Endometrial microvascular endothelial cells (primary cell): Measurements from ENCODE around the gene ARSG. TPM values are rescaled to one million over a fixed set of nuclear protein-coding genes. Genes with fewer than 3 reads are reported as not detected.

ENCODE experiments used
- in situ Hi-C: cut with HindIII; loops from 2 replicates; pipeline ENCODE4 v1.10.0; 2017; ENCODE audit warnings: low sequenced_read_pairs, low pct_unique_long_range_greater_than_20kb; ENCODE audit errors: inconsistent ontology term
- total RNA-seq: library from RNA; depleted of rRNA; stranded (reverse); fragments of >200 nt; gene quantifications from one replicate; pipeline ENCODE4 v1.2.3, GENCODE V29; 2015; ENCODE audit errors: inconsistent ontology term

The ARSG gene
- total RNA-seq, 1 donor from 2014 or later, result 4.7 TPM

DNA sequence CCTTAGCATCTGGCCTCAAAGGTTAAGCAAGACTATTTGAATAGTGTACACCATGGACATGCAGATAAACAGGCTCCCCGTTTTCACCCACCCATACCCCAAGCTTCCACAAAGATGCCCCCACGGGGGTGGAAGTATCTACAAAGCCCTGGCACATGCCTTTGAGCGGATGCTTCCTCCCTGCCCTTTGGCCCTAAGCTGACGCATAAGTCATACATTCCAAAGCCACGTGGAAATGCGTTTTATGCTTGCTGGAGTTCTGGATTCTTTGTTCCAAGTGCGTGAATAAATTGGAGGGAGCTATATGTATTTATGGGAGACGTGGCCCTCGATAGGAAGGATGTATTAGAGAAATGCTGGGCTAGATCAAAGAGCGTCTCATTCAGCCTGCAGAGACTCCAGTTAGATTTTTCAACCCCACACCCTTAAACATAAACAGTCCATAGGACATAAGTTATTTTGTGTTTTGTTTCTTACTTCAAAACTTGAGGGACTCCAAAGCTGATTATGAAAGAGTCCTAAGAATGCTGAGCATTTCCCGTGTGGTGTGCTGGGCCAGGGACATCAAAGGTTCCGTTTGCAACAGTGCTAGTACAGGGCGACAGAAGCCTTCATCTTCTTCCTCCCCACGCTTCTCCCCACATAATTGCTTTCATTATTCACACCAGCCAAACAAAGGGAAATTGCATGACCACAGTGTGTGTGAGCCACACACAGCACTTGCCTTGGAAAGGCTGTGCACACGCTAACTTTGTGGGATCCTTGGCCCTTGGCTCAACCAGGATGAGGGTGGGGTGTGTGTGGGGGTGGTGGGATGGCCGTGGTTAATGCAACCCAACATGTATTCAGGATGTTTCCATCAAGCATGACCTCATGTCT is 92.4 kb downstream of the ARSG start:
- in situ Hi-C loops, result no loop called here

DNA sequence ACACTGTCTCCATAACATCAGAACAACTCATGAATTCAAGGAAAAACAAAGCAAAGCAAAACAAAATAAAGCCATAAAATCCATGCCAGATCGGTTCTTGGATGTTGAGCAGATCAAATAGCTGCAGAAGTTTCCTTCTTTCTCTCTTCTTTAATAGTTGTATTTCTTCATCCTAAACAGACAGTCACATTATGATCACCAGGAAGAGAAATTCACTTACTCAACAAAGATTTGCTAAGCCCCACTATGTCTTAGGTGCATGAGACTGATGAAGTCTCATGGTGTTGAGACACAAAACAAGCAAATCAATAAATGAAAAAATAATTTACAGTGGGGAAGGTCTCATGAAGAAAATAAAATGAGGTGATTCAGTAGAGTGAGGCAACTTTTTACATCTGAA is 93.2 kb downstream of the ARSG start:
- in situ Hi-C loops, result no loop called here

DNA sequence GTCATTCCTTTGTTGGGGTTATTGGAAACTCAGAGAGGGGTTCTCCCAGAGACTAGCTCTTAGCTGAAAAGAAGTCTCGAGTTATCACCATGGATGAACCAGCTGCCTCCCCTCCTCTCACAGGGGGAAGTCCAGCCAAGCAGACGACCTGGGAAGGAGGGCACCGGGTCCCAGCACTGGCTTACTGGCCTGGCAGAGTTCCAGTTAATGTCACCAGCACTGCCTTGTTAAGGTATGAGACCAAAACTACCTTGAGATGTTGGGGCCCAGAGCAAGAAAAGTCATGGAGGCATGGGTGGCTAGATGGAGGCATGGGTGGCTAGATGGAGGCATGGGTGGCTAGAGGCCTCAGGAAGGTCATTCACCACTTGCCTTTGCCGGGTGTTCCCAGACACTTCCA is 93.6 kb downstream of the ARSG start:
- in situ Hi-C loops, result no loop called here

DNA sequence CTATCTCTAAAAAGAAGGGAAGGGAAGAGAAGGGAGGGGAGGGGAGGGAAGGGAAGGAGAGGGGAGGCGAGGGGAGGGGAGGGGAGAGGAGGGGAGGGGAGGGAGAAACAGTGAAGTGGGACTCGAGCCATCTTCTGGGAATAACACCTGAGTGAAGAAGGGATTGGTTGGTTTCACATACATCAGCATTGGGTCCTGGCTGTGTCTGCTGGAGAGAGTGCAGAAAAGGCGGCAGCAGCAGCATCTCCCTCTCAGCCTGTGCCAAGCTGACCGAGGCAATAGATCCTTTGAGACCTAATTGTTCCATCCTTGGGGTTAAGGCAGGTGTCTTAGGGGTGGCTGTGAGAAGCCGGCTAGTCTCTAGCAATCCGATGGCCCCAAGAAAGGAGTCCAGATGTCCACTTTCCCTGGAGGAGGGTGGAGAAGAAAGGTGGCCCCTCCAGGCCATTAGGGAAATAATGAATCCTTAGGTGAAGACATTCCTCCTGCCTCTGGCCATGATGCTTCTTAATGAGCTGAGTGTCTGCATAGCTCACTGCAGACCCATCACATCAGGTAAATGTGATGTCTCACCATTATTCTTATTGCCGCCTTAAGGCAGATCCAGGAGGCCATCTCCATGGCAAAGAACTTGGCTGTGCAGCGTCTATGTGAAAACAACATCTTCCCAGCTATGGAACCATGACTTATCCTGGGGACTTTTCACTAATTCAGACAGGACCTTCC is 94.4 kb downstream of the ARSG start:
- in situ Hi-C loops, result no loop called here

DNA sequence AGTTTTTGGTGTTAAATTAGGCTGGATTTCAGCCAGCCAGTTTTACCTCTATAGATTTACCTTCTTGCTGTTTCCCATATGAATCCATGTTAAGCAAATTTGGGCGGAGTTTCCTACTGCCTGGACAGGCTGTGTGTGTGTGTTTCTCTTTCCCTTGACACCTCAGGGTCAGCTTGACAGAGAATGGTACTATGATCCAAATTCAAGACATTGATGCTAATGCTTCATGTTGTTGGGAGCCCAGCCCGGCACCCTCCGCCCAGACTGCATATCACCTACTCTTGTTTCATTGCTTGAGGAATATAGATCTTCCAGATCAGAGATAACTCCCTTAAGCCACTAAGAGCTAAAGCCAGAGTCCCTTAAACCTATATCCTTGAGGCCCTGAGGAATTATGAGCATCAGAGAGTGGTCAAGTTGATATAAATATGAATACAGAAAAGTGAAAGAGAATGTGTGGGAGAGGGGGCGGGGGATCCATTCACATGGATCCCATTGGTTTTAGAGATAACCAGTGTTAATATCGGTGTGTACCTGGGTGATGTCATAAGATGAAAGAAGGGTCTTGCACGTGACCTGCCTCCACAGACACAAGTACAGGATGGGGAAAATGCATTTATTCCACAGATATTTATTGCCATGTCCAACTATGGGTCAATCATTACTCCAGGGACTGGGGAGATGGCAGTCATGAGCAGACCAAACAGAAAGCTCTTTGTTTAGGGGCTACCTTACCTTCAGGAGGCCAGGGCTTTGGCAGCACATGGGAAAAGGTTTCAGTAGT is 96.3 kb downstream of the ARSG start:
- in situ Hi-C loops, result no loop called here

DNA sequence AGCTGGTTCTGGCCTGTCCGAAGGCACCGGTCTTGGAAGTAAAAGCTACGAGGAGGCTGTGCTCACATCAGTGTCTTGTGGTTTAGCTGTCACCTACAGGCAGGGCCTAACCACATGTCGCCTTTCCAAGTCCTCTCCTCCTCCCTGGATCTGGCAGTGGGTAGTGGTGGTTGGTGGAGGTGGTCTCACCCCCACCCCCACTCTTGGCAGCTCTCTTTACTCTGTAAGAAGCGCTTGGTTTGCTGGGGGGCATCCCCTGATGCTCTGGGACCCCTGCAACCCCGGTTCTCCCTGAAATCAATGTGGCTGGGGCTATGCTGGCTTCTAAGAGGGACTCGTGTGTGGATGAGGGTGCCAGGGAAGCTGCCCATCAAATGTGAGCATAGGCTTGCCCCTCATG is 97.7 kb downstream of the ARSG start:
- in situ Hi-C loops, result no loop called here

DNA sequence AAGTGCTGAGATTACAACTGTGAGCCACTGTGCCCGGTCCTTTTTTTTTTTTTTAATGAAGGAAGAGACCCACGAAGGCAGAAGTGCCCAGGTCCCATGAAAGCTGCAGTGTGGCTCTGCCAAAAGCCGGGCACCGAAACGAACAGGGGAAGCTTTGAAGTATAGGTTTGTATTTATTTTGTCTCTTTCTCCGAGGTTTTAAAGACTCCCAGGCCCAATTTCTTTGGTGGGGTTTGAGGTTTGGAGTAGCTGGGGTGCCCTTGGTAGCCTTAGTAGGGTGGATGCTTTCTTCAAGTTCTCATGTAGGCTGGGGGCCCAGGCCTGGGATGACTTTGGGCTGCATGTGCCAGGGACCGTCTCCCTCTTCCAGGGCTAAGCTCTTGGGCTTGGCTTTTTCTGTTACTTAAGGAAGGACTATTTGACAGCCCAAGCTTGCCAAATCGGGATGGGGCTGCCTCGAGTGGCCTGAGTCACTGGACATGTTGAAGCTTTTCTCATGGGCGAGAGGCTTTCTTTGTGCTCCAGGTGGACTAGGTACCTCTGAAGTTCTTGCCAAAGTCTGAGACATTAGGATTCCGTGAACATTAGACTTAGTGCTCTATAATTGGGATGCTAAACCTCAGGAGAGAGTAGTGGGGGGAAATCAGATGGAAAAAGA is 99.7 kb downstream of the ARSG start:
- in situ Hi-C loops, result no loop called here

DNA sequence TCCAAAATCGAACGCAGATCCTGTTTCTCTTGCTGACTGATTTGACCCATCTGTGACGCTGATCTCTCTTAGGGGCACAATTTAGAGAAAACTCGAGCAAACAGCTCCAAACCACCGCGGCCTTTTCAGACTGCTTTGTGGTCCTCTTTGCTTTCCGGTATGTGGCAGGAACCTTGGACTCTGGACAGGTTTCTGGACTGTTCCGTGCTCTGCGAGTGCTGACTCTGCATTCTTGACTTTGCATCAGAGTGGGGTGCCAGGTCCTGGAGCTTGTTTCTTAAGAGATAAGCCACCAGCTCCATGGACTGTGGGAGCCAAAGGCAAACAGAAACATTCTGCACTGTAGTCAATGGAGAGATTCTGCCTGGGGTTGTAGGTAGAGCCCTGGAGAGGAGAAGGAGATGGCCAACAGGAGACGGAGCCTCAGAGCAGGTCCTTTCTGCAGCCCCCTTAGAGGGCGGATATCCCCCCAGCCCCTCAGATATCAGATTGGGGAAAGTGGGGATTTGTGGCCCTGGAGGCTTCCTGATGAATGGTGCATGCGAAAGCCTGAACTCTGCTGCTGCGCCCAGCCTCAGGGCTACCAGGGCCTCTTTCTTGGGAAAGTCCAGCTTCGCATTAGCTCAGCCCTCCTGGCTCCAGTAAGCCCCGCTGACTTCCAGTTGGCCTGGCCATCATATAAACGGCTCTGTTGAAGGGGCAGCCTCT is 100.4 kb downstream of the ARSG start:
- in situ Hi-C loops, result no loop called here

DNA sequence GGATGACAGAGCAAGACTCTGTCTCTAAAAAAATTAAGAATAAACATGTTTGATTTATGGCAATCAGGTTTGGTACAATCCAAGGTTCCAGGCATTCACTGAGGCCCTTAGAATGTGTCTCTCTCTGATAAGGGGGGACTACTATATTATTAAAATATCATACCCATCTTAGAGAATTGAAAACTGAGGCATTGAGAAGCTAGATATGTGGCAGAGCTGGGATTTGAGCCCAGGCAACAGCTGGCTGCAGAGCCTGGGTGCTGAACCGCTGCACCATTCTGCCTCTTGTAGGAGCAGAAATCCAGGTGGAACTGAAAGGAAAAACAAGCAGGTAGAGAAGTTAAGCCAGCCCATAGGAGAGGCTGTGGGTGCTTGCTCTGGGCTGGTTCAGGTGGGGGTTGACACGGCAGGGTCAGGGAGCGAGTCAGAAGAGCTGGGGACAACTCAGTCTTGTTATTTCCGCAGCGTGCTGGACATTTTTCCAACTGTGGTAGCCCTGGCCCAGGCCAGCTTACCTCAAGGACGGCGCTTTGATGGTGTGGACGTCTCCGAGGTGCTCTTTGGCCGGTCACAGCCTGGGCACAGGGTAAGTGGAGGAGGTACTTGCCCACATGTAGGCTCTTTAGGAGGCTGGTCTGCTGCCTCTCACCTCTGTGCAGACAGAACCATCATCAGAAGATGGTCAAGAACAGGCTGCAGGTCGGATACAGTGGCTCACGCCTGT is 103.5 kb downstream of the ARSG start:
- in situ Hi-C loops, result no loop called here

DNA sequence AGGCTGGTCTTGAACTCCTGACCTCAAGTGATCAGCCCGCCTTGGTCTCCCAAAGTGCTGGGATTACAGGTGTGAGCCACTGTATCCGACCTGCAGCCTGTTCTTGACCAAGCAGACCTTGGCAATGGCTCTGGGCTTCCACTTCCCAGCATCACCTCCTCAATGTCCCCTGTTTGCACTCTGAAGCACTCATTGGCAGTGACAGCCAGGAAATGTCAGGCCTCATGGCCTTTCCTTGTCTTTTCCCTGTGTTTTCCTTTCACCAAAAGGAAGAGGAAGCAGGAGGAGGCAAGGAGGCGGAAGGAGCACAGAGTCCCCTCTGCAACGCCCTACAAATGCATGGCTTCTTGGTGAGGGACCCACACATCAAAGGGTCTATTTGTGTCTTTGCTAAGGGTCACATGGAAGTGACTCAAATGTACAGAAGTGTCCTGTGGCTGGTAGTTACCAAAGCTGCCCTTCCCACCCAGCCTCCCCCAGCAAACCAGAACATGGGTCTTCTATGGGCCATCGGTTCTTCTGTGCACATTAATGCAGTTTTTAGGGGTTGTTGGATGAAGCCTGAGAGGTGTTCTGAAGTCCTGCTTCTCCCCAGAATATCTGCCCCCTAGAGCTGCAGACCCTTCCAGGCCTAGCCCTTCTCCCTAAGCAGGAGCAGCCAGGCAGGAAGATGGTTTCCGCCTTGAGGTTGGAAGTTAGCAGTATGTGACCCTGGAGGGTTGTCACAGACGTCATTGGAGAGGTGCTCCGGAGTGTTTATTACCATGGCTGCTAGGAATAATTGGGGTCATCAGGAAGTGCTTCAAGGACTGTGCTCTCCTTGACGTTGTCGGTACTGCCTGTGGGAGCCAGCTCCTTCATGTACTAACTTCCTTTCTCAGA is 105.2 kb downstream of the ARSG start:
- in situ Hi-C loops, result no loop called here

DNA sequence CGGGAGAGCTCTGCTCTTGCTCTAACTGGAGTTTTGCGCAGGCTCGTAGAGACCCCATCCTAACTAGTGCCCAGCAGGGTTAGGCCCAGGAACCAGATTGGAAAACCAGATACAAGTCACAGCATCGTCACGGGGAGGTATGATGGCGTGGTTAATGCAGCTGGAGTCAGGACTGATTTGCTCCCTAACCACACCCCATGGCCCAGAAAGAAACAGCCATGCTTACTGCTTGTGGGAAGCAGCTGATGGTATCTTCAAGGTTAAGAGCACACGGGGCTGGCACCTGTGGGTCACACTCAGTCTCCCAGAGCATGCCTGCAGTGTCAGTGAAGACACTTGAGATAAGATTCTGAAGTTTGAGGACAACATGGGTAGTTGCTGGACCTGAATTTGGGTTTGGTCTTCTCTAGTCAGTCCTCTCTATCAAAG is 105.8 kb downstream of the ARSG start:
- in situ Hi-C loops, result no loop called here

DNA sequence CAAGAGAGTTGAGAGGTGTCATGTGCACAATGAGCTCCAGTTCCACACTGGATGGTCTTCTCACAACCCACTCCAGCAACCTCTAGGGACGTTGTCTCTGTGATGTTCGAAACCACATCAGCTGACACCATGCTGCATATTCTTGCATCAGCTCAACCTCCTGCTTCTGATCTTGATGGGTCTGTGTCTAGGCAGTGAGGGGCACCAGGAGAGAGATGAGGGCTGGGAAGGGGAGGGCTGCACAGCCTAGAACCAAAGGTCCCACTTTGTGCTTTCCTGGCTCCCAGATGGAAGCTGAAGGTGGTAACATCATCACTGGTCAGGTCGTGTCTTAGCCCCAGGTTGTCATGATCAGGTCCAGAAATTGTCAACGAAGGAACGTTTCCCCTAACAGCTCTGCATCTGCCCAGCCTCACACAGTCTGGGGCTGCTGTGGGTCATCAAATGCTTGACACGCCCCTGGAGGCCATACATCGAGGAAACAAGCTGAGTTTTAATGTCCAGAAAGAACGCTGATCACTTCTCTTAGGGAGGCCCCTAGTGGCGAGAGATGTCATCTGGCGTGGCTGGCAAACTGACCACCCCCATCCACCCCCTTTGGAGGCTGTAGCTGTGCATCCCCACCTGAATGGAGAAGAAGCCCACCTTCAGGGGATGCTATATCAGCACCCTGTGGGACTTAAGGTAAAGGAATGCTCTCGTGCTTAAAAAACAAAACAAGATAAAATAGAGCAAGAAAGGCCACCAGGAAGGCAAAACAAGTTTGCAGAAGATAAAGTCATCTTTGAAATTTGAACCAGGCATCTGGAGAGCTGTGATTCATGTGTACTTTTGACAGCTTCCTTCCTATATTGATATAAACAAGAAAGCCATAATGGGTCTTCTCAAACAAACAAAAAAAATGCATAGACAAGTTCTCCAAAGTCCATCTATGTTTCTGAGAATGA is 107.7 kb downstream of the ARSG start:
- in situ Hi-C loops, result no loop called here

DNA sequence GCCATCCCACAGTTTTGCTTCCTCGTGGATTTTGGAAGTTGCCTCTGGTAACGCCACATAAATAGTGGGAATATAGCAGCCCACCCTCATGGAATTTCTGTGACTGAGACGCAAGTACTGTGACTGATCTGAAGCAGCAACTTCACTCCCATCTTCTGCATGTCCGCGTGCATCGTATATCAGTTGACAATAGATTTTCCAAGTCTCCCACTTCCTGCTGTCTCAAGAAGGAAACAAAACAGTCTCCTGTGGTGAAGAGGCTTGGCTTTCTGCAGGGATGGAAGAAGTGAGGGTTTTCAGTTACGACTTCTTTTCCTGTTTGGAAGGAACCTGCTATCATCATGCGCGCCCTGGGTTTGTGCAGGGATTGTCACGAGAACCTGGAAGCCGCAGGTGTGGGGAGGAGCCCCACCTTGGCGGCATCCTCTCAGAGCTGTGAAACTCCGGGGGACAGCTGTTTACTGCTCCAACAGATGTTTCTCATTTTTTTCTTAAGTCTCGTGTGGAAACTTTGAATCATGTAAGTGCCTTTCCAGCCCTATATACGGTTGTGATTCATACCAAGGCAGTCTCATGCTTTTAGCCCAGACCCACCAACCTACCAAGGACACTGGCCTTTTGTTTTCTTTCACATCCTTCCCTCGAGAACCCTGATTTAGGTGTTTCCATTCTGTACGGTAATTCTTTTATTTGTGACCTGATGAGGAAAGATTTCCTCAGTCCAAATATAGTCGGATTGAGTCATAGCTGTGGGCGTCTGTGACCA is 108.5 kb downstream of the ARSG start:
- in situ Hi-C loops, result no loop called here

DNA sequence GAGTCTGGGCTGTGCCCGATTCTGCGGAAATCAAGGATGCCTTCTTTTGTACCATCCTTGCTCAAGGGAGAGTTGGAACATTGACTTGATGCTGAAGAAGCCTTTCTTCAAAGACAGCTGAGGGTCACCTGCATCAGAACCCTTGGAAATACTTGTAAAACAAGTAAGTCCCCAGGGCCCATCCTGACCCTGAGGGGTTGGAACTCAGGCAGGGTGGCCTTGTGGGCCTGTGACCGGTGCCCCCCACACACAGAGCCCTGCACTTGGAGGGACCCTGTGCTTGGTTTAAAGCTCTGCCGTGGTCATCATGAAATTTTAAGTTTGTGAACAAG is 109.1 kb downstream of the ARSG start:
- in situ Hi-C loops, result no loop called here

DNA sequence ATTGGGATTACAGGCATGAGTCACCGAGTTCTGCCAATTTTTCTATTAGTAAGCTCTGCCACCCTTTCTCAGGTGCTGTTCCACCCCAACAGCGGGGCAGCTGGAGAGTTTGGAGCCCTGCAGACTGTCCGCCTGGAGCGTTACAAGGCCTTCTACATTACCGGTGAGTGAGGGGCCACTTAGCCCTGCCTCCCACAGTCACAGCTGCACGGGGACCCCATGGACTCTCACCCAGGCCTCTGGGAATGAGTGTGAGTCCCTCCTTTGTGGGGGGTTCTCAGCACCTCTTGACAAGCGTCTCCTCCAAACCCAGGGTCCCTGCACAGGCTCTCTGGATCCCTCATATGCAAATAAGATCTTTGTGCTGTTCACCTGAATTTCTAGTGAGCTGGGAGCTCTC is 110.0 kb downstream of the ARSG start:
- in situ Hi-C loops, result no loop called here
